Measurements from ENCODE around the gene REPS2.

Gene REPS2

GRCh38 chrX:17052210-17052609 is 105.8 kb downstream of the REPS2 start:
- H3K9me3 ChIP-seq (ENCODE audit: control insufficient read depth, low read length): no peaks in the 10 kb centered on the region
- no peaks in the 10 kb centered on the region for H3K4me1 ChIP-seq (ENCODE audit: control insufficient read depth, insufficient read depth, low read length, poor library complexity, severe bottlenecking)
- H3K36me3 ChIP-seq (ENCODE audit: control insufficient read depth, insufficient read depth, low read length): no peaks in the 10 kb centered on the region
- no peak overlapping the region for H3K27ac ChIP-seq (ENCODE audit: low read depth, low read length, severe bottlenecking)
- no peak overlapping the region for H3K4me3 ChIP-seq (ENCODE audit: extremely low read depth, insufficient read depth, low read length, poor library complexity, severe bottlenecking)

- whole genome bisulfite sequencing, 2 experiments (ENCODE audit: insufficient coverage in 2 of 2): no CpG with 5 or more reads among the region's 2 CpGs
- Histone ChIP-seq H3K4me3 (ENCODE audit: extremely low read depth, insufficient read depth, low read length, poor library complexity, severe bottlenecking) (no peak overlapping the region), H3K9me3 (ENCODE audit: control insufficient read depth, low read length) (no peaks in the 10 kb centered on the region), H3K36me3 (ENCODE audit: control insufficient read depth, insufficient read depth, low read length) (no peaks in the 10 kb centered on the region), H3K27ac (ENCODE audit: low read depth, low read length, severe bottlenecking) (no peak overlapping the region), H3K4me1 (ENCODE audit: control insufficient read depth, insufficient read depth, low read length, poor library complexity, severe bottlenecking) (no peaks in the 10 kb centered on the region)
These were observed 106.3 kb downstream of the REPS2 start for GRCh38 chrX:17052793-17053192.

- no peaks in the 10 kb centered on the region for H3K36me3 ChIP-seq (ENCODE audit: control insufficient read depth, insufficient read depth, low read length)
- WGBS, 2 experiments (ENCODE audit: insufficient coverage in 2 of 2): 80 to 83% methylated on average over 1 of the region's 5 CpGs
- H3K9me3 ChIP-seq (ENCODE audit: control insufficient read depth, low read length): no peaks in the 10 kb centered on the region
- no peak overlapping the region for H3K4me3 ChIP-seq (ENCODE audit: extremely low read depth, insufficient read depth, low read length, poor library complexity, severe bottlenecking)
- no peak overlapping the region for H3K27ac ChIP-seq (ENCODE audit: low read depth, low read length, severe bottlenecking)
- H3K4me1 ChIP-seq (ENCODE audit: control insufficient read depth, insufficient read depth, low read length, poor library complexity, severe bottlenecking): no peaks in the 10 kb centered on the region
These were observed 107.0 kb downstream of the REPS2 start for GRCh38 chrX:17053502-17053901.

- Histone ChIP-seq H3K4me1 (ENCODE audit: control insufficient read depth, insufficient read depth, low read length, poor library complexity, severe bottlenecking) (no peaks in the 10 kb centered on the region), H3K36me3 (ENCODE audit: control insufficient read depth, insufficient read depth, low read length) (no peaks in the 10 kb centered on the region), H3K9me3 (ENCODE audit: control insufficient read depth, low read length) (no peaks in the 10 kb centered on the region), H3K27ac (ENCODE audit: low read depth, low read length, severe bottlenecking) (no peak overlapping the region), H3K4me3 (ENCODE audit: extremely low read depth, insufficient read depth, low read length, poor library complexity, severe bottlenecking) (no peak overlapping the region)
- WGBS, 2 experiments (ENCODE audit: insufficient coverage in 2 of 2): 80% methylated on average over 1 of the region's 2 CpGs; no CpG with 5 or more reads in 1 of the 2 experiments
These were observed 110.6 kb downstream of the REPS2 start for GRCh38 chrX:17056868-17057608.

GRCh38 chrX:17062065-17062464 is 115.6 kb downstream of the REPS2 start:
- Histone ChIP-seq H3K9me3 (ENCODE audit: control insufficient read depth, low read length) (no peaks in the 10 kb centered on the region), H3K4me1 (ENCODE audit: control insufficient read depth, insufficient read depth, low read length, poor library complexity, severe bottlenecking) (no peaks in the 10 kb centered on the region), H3K36me3 (ENCODE audit: control insufficient read depth, insufficient read depth, low read length) (no peaks in the 10 kb centered on the region), H3K27ac (ENCODE audit: low read depth, low read length, severe bottlenecking) (no peak overlapping the region), H3K4me3 (ENCODE audit: extremely low read depth, insufficient read depth, low read length, poor library complexity, severe bottlenecking) (no peak overlapping the region)

GRCh38 chrX:17065100-17065499 is 118.6 kb downstream of the REPS2 start:
- Histone ChIP-seq H3K36me3 (ENCODE audit: control insufficient read depth, insufficient read depth, low read length) (no peaks in the 10 kb centered on the region), H3K4me3 (ENCODE audit: extremely low read depth, insufficient read depth, low read length, poor library complexity, severe bottlenecking) (no peak overlapping the region), H3K4me1 (ENCODE audit: control insufficient read depth, insufficient read depth, low read length, poor library complexity, severe bottlenecking) (no peaks in the 10 kb centered on the region), H3K9me3 (ENCODE audit: control insufficient read depth, low read length) (no peaks in the 10 kb centered on the region), H3K27ac (ENCODE audit: low read depth, low read length, severe bottlenecking) (no peak overlapping the region)
- no CpG with 5 or more reads among the region's 5 CpGs for WGBS, 2 experiments (ENCODE audit: insufficient coverage in 2 of 2)

GRCh38 chrX:17067534-17067933 is 121.1 kb downstream of the REPS2 start:
- no peak overlapping the region for H3K4me3 ChIP-seq (ENCODE audit: extremely low read depth, insufficient read depth, low read length, poor library complexity, severe bottlenecking)
- H3K4me1 ChIP-seq (ENCODE audit: control insufficient read depth, insufficient read depth, low read length, poor library complexity, severe bottlenecking): no peaks in the 10 kb centered on the region
- H3K9me3 ChIP-seq (ENCODE audit: control insufficient read depth, low read length): no peaks in the 10 kb centered on the region
- H3K36me3 ChIP-seq (ENCODE audit: control insufficient read depth, insufficient read depth, low read length): no peaks in the 10 kb centered on the region
- no CpG with 5 or more reads among the region's 1 CpG for WGBS, 2 experiments (ENCODE audit: insufficient coverage in 2 of 2)
- H3K27ac ChIP-seq (ENCODE audit: low read depth, low read length, severe bottlenecking): no peak overlapping the region

- no peaks in the 10 kb centered on the region for H3K9me3 ChIP-seq (ENCODE audit: control insufficient read depth, low read length)
- no peak overlapping the region for H3K27ac ChIP-seq (ENCODE audit: low read depth, low read length, severe bottlenecking)
- H3K4me1 ChIP-seq (ENCODE audit: control insufficient read depth, insufficient read depth, low read length, poor library complexity, severe bottlenecking): no peaks in the 10 kb centered on the region
- no peak overlapping the region for H3K4me3 ChIP-seq (ENCODE audit: extremely low read depth, insufficient read depth, low read length, poor library complexity, severe bottlenecking)
- no peaks in the 10 kb centered on the region for H3K36me3 ChIP-seq (ENCODE audit: control insufficient read depth, insufficient read depth, low read length)
- 80% methylated on average over 1 of the region's 2 CpGs; no CpG with 5 or more reads in 1 of the 2 experiments for WGBS, 2 experiments (ENCODE audit: insufficient coverage in 2 of 2)
These were observed 125.8 kb downstream of the REPS2 start for GRCh38 chrX:17072301-17072700.

- H3K4me1 ChIP-seq (ENCODE audit: control insufficient read depth, insufficient read depth, low read length, poor library complexity, severe bottlenecking): no peaks in the 10 kb centered on the region
- no peak overlapping the region for H3K27ac ChIP-seq (ENCODE audit: low read depth, low read length, severe bottlenecking)
- H3K4me3 ChIP-seq (ENCODE audit: extremely low read depth, insufficient read depth, low read length, poor library complexity, severe bottlenecking): no peak overlapping the region
- H3K9me3 ChIP-seq (ENCODE audit: control insufficient read depth, low read length): no peaks in the 10 kb centered on the region
- H3K36me3 ChIP-seq (ENCODE audit: control insufficient read depth, insufficient read depth, low read length): no peaks in the 10 kb centered on the region
- no CpG with 5 or more reads among the region's 3 CpGs for WGBS, 2 experiments (ENCODE audit: insufficient coverage in 2 of 2)
These were observed 126.3 kb downstream of the REPS2 start for GRCh38 chrX:17072721-17073230.

GRCh38 chrX:17075004-17075403 is 128.5 kb downstream of the REPS2 start:
- Histone ChIP-seq H3K27ac (ENCODE audit: low read depth, low read length, severe bottlenecking) (no peak overlapping the region), H3K4me1 (ENCODE audit: control insufficient read depth, insufficient read depth, low read length, poor library complexity, severe bottlenecking) (no peaks in the 10 kb centered on the region), H3K4me3 (ENCODE audit: extremely low read depth, insufficient read depth, low read length, poor library complexity, severe bottlenecking) (no peak overlapping the region), H3K9me3 (ENCODE audit: control insufficient read depth, low read length) (no peaks in the 10 kb centered on the region), H3K36me3 (ENCODE audit: control insufficient read depth, insufficient read depth, low read length) (no peaks in the 10 kb centered on the region)
- WGBS, 2 experiments (ENCODE audit: insufficient coverage in 2 of 2): no CpG with 5 or more reads among the region's 2 CpGs

GRCh38 chrX:17077361-17077760 is 130.9 kb downstream of the REPS2 start:
- 100% methylated on average over 1 of the region's 6 CpGs for WGBS, 2 experiments (ENCODE audit: insufficient coverage in 2 of 2)
- H3K9me3 ChIP-seq (ENCODE audit: control insufficient read depth, low read length): no peaks in the 10 kb centered on the region
- H3K4me1 ChIP-seq (ENCODE audit: control insufficient read depth, insufficient read depth, low read length, poor library complexity, severe bottlenecking): no peaks in the 10 kb centered on the region
- H3K27ac ChIP-seq (ENCODE audit: low read depth, low read length, severe bottlenecking): no peak overlapping the region
- H3K4me3 ChIP-seq (ENCODE audit: extremely low read depth, insufficient read depth, low read length, poor library complexity, severe bottlenecking): no peak overlapping the region
- no peaks in the 10 kb centered on the region for H3K36me3 ChIP-seq (ENCODE audit: control insufficient read depth, insufficient read depth, low read length)
